ENCODE results near the gene NDUFA6. TPM values are rescaled to one million over a fixed set of nuclear protein-coding genes. Genes with fewer than 3 reads are reported as not detected.

The NDUFA6 gene
- 54.1 and 66.8 TPM in 2 replicates for total RNA-seq

GRCh38 chr22:42090596-42091454 is at the start of gene NDUFA6:
Gene NDUFA6, minus strand, starts transcription at chr22:42090772. Its CDS starts 28 bp downstream, at chr22:42090744.

GRCh38 chr22:42130639-42131431 is 40.3 kb upstream of the NDUFA6 start, which contains the start of gene CYP2D6:
Gene CYP2D6, minus strand, starts transcription at chr22:42130810. Its CDS starts 19 bp downstream, at chr22:42130791.

GRCh38 chr22:42079319-42080251 is 11.0 kb downstream of the NDUFA6 start, which contains the start of gene SMDT1:
Gene SMDT1, plus strand, starts transcription at chr22:42079700. Its CDS starts 69 bp downstream, at chr22:42079769.

GRCh38 chr22:42074132-42074811 is 16.3 kb downstream of the NDUFA6 start, which contains the start of gene PHETA2:
Gene PHETA2, plus strand, starts transcription at chr22:42074248. Its CDS starts 3,046 bp downstream, at chr22:42077294.

GRCh38 chr22:42070517-42071422 is 19.8 kb downstream of the NDUFA6 start, which contains the start of gene NAGA:
Gene NAGA, minus strand, starts transcription at chr22:42070812. Its CDS starts 515 bp downstream, at chr22:42070297.

Other genes with a start within 250 kb of the NDUFA6 start
- not detected in 2 replicates for gene SHISA8, start 175.7 kb downstream of the NDUFA6 start, total RNA-seq
- 0.05 TPM in 1 of 2 replicates, not detected in the other for gene TNFRSF13C, start 164.0 kb downstream of the NDUFA6 start, total RNA-seq
- gene CENPM, start 143.6 kb downstream of the NDUFA6 start, total RNA-seq = 0.39 and 2.1 TPM in 2 replicates
- 0.10 TPM in 1 of 2 replicates, not detected in the other for gene SEPTIN3, start 121.3 kb downstream of the NDUFA6 start, total RNA-seq
- gene WBP2NL, start 92.0 kb downstream of the NDUFA6 start, total RNA-seq = 0.19 and 0.39 TPM in 2 replicates
- 21.8 and 23.2 TPM in 2 replicates for gene NAGA, start 20.0 kb downstream of the NDUFA6 start, total RNA-seq
- 28.5 and 28.6 TPM in 2 replicates for gene PHETA2, start 16.5 kb downstream of the NDUFA6 start, total RNA-seq
- 1.7 and 8.0 TPM in 2 replicates for gene SMDT1, start 11.1 kb downstream of the NDUFA6 start, total RNA-seq
- 0.15 TPM in 1 of 2 replicates, not detected in the other for gene CYP2D6, start 40.0 kb upstream of the NDUFA6 start, total RNA-seq
- gene TCF20, start 179.9 kb upstream of the NDUFA6 start, total RNA-seq = 17.9 and 18.0 TPM in 2 replicates